Stimulated activated CD8-positive, alpha-beta memory T cell treated with anti-CD3 and anti-CD28 coated beads, Interleukin-7, amount 100 ng/mL, for 24 hours (primary cell): ENCODE measurements around the gene NSUN4.
"Not testable (repeated sequence)": the region's sequence is repeated elsewhere in the genome, so short reads cannot be mapped to it uniquely, and the experiment has no call there.

ENCODE experiments used
- DNase-seq: peaks from one replicate; pipeline ENCODE4 v3.0.0-alpha.2; 2020; ENCODE audit warnings: low read depth

The NSUN4 gene

DNA sequence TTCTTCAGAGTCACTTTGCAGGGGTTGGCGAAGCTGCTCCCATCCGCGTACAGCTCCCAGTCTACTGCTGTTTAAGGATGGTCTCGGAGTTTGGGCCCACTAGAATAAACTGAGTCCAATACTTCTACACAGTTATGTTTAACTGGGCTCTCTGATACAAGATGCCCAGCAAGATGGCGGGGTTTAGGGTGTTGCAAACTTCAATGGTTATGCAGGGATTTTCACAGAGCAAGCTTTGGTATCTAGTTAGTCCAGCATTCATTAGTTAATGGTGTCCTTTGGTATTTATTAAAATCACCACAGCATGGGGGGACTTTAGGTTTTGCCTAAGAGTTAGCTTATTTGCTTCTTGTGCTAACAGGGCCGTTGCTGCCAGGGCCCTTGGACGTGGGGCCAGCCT is 12.4 kb upstream of the NSUN4 start:
- not testable (repeated sequence) for DNase-seq

DNA sequence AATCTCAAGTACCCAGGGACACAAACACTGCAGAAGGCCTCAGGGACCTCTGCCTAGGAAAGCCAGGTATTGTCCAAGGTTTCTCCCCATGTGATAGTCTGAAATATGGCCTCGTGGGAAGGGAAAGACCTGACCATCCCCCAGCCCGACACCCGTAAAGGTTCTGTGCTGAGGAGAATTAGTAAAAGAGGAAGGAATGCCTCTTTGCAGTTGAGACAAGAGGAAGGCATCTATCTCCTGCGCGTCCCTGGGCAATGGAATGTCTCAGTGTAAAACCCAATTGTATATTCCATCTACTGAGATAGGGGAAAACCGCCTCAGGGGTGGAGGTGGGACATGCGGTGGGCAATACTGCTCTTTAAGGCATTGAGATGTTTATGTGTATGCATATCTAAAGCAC is 10.8 kb upstream of the NSUN4 start:
- DNase-seq: not testable (repeated sequence)

DNA sequence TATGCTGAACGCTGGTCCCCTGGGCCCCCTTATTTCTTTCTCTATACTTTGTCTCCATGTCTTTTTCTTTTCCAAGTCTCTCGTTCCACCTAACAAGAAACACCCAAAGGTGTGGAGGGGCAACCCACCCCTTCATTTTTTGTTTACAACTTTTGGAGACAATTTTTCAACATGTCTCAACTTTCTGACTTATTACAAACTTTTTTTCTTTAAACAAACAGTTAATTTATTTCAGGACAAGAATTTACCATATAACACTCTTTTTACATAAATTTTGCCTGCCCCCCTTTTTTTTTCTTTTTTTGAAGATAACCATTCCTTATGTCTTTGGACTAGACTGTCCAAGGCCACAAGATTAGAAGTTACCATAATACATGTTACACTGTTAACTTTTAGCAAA is 10.2 kb upstream of the NSUN4 start:
- not testable (repeated sequence) for DNase-seq

DNA sequence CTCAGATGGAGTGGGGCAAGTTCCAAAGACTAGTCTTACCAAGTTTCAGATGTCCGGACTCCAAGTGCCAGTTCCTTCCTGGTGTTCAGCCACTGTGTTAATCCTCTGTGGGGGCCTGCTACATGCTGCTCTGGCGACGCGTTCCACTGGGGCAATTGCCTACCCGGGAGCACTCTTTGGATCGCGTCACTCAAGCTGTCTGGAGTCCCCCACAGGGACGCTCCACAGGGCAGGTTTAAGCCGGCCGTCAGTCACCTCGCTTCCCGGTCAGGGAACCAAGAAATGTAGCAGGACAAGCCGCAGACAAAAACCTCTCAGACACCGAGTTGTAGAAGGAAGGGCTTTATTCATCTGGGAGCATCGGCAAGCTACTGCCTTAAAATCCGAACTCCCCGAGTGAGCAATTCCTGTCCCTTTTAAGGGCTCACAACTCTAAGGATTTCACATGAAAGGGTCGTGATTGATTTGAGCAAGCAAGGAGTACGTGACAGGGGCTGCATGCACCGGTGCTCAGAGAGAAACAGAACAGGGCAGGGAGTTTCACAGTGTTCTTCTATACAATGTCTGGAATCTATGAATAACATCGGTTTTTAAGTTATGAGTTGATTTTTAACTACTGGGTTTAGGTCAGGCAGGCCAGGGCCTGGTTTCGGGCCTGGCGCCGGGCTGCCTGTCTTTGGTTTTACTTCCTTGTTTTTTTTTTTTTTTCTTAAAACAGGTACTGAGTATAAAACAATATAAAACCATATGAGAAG is 8.6 kb upstream of the NSUN4 start:
- not testable (repeated sequence) for DNase-seq

DNA sequence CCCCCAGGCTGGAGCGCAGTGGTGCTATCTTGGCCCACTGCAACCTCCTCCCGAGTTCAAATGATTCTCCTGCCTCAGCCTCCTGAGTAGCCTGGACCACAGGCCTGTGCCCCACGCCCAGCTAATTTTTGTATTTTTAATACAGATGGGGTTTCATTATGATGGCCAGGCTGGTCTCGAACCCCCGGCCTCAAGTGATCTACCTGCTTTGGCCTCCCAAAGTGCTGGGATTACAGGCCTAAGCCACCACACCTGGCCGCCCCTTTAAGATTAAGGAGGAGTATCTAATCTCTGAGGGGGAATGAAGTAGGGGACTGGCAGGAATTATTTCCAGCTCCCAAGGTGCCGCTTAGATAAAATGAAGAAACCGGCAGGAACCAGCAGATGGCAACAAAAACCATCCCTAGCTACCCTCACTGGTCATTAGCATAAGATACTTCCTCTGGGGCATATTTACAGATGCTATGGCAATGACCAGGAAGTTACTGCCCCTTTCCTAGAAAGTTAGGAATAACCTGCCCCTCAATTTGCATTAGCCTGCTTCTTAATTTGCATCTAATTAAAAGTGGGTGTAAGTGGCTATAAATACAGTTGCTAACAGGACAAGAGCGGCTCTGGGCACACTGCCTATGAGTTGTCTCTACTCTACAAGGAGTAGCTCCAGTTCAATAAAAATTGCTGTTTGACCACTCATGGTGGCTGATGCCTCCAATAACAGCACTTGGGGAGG is 7.1 kb upstream of the NSUN4 start:
- no peak for DNase-seq

DNA sequence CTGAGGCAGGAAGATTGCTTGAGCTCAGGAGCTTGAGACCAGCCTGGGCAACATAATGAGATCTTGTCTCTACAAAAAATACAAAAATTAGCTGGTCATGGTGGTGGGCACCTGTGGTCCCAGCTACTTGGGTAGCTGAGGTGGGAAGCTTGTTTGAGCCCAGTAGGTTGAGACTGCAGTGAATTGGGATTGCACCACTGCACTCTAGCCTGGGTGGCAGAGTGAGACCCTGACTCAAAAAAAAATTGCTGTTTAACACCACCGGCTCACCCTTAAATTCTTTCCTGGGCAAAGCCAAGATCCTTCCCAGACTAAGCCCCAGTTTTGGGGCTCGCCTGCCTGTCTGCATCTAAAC is 6.6 kb upstream of the NSUN4 start:
- DNase-seq: no peak

DNA sequence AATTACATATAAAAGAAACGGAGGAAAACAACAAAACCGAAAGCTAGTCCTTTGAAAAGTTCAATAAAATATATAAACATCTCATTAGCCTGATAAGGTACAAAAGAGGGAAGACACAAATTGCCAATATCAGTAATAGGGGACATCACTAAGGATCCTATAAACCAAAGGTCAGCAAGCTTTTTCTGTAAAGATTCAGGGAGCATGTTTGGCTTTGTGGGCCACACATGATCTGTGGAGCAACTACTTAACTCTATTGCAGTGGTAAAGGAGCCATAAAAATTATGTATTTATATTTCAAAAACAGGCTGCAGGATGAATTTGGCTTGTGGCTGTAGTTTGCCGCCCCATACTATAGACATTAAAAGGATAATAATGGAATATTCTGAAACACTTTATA is 5.5 kb upstream of the NSUN4 start:
- no peak for DNase-seq

DNA sequence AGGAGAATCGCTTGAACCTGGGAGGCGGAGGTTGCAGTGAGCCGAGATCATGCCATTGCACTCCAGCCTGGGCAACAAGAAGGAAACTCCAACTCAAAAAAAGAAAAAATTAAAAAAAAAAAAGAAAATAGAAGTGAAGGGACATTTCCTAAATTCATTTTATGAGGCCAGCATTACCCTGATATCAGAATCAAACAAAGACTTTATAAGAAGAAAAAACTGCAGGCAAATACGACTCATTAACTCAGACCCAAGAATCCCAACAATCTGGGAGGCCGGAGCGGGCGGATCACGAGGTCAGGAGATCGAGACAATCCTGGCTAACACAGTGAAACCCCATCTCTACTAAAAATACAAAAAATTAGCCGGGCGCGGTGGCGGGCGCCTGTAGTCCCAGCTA is 3.2 kb upstream of the NSUN4 start:
- not testable (repeated sequence) for DNase-seq

DNA sequence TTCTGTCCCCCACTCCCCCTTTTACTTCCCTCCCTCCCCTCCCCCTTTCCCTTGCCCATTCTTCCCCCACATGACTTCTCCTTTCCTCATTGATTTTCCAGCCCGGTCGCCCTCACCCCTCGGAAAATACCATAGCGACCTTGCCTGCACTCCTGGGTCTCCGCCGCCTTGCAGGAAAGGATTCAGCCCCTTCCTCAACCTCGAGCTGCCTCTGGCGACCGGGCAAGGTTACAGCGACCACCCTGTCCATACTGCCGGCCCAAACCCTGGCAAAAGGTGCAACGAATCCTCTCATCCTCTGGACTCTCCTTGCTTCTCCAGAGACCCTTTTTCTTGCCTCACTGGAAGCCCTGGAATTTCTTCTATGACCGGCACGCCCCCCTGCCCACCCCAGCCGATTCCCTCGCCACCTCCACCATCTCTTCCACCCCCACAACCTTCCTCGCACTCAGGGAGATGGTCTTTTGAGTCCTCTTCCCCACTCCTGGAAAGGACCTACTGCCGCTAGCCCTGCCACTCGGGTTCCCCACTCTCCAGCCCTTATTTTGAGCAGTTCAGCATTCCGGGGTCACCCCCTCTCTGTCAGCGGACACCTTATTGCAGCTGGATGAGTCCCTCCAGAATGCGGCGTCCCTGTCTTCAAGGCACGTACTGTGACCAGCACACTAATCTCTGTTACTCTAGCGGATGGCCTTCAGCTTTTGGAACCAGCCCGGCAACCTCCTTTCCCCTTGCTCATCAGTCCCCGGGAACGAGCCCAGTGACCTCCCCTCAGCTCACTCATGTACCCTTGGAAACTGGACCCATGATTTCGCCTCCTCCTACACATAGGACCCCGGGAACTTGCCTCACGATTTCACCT is 846 bp downstream of the NSUN4 start:
- no peak for DNase-seq

DNA sequence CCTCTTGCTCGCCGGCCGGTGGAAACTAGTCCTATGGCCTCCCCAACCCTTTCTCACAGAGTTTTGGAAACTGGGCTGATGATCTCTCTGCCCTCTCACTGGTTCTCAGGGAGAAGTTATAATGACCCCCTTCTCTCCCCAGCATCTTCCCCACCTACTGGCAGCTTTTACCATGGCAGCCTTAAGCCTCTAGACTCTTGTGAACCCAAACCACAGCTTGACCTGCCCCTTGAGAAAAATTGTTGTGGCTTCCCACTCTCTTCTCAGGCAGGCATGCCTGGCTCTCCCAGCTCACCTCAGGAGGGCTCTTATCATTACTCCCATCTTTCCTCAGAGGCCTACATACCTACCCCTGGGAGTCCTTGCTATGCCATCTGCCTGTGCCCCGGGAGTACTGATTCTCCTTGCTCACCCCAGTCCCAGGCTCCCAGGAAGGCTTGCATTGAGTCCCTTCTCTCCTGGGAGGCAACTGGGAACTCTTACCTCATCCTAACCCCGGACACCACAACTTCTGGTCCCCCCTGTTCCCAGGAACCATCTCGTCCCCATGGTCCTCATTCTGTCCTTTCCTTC is 1.6 kb downstream of the NSUN4 start:
- no peak for DNase-seq

DNA sequence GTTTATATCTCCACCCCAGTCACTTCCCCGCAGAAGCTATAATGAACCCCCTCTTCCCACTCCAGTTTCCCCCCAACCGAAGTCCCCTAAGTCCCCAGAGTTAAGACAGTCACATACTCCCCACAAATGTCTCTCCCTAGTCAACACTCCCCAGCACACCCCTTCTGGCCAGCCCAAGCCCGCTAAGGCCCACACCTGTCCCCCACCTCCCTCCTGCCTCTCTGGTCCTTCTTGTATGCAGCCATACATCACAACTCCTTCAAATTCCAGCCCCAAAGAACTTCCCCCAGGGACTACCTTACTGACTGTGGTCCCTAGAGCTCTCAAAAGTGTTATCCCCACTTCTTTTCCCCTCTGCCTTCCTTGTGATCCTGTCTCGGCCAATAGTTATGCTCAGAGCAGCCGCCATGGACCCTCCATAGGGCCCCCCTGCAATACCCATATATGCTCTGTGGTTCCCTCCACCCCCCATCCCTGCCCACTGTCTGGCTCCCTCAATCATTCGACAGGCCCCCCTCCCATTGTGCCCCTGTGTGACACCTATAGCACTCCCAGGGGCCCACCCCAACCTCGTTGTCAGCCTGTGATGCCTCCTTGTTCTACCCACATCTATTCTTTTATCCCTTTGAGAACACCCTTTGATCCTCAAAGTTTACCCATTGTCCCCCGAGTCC is 2.2 kb downstream of the NSUN4 start:
- DNase-seq: no peak

DNA sequence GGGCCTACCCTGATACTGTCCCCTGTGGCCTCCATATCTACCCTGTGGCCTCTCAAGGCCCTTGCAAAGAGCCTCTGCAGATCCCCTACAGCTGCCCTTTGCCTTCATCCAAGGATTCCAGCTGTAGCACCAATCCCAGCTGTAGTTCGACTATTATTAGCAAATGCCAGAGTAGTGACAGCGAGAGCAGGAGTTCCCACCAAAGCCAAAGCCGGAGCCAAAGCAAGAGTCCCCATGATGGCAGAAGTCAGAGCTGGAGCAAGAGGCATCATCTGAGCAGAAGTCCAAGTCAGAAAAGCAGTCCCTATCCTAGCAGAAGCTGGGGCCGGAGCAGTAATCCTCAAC is 2.7 kb downstream of the NSUN4 start:
- no peak for DNase-seq

DNA sequence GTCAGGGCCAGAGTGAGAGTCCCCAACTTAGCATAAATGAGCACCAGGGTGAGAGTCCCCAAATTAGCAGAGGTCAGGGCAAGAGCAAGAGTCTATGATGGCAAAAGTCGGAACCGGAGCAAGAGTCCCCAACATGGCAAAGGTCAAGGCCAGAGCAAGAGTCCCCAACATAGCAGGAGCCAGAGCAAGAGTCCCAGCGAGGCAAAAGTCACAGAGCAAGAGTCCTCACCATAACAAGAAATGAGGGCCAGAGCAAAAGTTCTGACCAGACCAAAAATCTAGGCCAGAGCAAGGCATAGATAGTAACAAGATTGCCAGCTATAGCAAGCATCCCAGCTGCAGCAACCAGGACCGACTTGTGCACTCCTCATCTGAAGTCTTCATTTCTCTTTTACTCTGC is 3.1 kb downstream of the NSUN4 start:
- no peak for DNase-seq

DNA sequence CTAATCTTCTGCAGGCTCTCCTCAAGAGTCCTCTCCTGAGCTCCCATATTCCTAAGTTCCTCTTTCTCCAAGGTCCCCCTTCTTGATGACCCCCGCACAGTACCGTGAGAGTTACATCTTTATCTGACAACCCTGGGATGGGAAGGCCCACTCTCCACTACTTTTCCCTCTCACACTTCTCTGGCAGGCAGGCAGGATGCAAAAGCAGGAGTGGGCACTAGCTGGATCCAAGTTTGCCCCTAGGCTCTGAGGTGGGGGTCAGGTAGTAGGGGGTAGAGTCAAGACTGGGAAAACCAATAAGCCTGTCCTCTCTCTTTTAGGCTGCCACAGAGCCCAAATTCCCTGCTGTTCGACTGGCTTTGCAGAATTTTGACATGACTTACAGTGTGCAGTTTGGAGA is 3.9 kb downstream of the NSUN4 start:
- no peak for DNase-seq

DNA sequence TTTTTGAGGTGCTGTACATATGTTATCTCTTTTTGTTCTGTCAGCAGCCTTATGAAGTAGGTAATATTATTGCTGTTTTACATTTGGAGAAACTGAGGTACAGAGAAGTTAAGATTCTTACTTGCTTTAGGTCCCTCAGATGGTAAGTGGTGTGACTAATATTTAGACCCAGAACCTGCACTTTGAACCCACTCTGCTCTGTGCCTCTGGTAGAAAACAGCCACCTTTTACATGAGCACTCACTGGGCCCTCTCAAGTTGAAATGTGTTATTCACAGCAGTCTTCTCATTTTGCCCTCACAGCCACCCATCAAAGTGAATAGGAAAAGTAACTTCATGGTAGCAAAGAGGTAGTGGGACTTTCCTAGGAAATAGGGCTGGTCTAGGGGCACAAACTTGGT is 4.7 kb downstream of the NSUN4 start:
- no peak for DNase-seq

DNA sequence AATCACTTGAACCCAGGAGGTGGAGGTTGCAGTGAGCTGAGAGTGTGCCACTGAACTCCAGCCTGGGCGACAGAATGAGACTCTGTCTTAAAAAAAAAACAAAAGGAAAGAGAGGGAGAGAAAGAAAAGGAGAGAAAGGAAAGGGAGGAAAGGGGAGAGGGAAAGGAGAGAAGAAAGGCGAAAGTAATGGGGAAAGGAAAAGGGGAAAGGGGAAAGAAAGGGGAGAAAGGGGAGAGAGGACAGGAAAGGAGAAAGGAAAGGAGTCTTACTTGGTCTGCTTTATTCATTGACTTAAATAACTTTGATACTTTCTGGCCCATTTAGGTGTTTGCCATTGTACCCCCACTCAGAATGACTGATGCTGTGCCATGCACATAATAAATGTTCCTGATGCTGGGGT is 11.8 kb downstream of the NSUN4 start:
- no peak for DNase-seq

DNA sequence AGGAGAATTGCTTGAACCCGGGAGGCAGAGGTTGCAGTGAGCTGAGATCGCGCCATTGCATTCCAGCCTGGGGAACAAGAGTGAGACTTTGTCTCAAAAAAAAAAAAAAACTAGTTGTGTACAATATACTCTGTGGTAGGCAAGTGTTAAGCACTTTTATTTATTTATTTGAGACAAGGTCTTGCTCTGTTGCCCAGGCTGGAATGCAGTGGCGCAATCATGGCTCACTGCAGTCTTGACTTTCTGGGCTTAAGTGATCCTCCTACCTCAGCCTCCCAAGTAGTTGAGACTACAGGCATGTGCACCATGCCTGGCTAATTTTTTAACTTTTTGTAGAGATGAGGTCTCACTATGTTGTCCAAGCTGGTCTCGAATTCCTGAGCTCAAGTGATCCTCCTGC is 15.3 kb downstream of the NSUN4 start:
- not testable (repeated sequence) for DNase-seq

DNA sequence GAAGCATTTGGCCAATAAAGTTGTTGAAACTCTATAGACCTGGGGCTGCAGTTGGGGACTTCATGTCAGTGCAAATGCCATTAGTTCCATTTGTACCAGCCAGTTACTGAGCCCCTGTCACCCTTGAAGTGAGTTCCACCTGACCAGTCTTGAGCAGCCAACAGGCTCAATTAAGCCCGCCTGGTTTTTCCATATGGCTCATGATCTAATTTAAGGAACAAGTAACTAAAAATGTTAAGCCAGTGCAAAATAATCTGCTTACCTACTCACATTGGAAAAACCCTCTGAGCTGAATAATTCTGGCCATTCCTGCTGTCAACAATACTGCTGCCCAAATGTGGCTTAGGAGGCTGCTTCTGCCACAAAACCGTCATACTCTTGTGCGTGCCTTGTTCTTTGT is 21.6 kb downstream of the NSUN4 start:
- no peak for DNase-seq

DNA sequence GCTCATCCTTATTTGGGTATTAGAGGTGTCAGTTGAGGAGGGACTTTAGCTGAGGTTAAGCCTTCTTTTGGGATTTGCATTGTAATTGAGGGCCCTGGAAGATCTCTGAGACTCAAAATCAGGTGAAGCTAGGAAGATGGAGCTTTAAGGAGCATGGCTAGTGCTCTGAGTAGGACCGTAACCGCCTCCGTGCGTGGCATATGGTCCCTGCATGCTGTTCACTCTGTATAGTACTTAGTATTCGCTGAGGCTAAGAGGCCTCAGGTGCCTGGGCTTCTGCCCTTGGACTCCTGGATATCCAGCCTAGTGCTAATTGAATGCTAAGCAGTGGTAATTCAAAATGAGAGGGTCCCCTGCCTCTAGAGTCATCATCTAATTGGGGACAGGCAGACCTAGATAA is 22.5 kb downstream of the NSUN4 start:
- DNase-seq: no peak

DNA sequence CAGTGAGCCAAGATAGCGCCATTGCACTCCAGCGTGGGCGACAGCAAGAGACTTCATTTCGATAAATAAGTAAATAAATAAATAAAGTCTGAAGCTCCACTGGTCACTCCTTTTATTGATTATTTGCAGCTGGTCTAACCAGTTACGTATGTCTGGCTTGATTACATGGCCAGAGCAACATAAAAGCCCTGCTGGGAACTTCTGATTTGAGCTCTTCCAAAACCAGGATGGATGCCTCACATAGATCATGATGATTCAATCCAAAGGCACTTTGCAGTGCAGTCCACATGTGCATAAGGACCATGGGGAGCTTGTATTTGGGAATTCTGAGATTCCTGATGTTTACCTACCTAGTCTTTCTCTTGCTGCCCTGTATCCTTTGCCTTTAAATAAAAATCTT is 24.0 kb downstream of the NSUN4 start:
- no peak for DNase-seq

DNA sequence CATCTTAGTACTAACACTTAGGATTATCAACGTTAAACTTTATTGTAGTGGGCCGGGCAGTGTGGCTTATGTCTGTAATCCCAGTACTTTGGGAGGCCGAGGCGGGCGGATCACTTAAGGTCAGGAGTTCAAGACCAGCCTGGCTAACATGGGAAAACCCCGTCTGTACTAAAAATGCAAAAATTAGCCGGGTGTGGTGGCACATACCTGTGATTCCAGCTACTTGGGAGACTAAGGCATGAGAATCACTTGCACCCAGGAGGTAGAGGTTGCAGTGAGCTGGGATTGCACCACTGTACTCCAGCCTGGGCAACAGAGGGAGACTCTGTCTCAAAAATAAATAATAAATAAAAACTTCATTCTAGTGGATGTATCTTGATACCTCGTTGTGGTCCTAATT is 25.2 kb downstream of the NSUN4 start:
- not testable (repeated sequence) for DNase-seq

DNA sequence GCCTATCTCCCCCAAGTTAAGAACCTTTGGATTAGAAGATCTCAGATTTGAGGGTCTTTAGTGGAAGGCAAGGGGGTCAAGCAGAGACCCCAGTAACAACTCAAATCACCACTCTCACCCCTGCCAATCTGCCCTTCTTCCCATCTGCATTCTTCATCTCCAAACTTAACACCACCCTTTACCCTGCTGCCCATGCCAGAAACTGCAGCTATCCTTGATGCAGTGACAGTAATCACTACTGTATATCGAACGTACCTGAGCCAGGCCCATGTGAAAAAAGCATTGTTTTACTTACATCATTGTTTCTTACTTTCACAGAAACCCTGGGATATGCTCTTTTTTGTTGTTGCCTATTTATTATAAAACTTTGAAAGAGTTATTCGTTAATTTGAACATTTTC is 26.5 kb downstream of the NSUN4 start:
- DNase-seq: no peak
